GM12878 (cell line): ENCODE results near the gene PPIP5K2. TPM values are rescaled to one million over a fixed set of nuclear protein-coding genes. Genes with fewer than 3 reads are reported as not detected.

Experiments used
- ATAC-seq: fragments of 200-7000 bp; cut with Tn5 transposase; 3 replicates; pipeline ENCODE4 v1.9.1; 2020; ENCODE audit warnings: mild to moderate bottlenecking, moderate library complexity
- BruUV-seq: library from RNA; stranded (reverse); fragments of 400-500 nt; replicated peaks from 2 replicates; lab custom pipeline; 2021; lab: Mats Ljungman, UMichigan
- CTCF ChIA-PET: fragments of 300-600 bp; sonication (Branson Sonifier 250); formaldehyde crosslinking; extraction: SDS; loops from one replicate; lab custom pipeline; 2021; ENCODE audit warnings: inconsistent platforms; lab: Yijun Ruan, JAX
- POLR2A ChIA-PET: fragments of 350-600 bp; formaldehyde crosslinking; extraction: SDS; loops from one replicate; lab custom pipeline; 2021; ENCODE audit warnings: inconsistent platforms; lab: Charles Lee
- RAD21 ChIA-PET: fragments of 300-600 bp; sonication (Branson Sonifier 250); formaldehyde crosslinking; loops from one replicate; lab custom pipeline; 2023; ENCODE audit warnings: antibody characterized with exemption; ENCODE audit not compliant: unreplicated experiment; lab: Charles Lee
- SMC1A ChIA-PET: fragments of 300-600 bp; sonication (Branson Sonifier 250); formaldehyde crosslinking; loops from one replicate; lab custom pipeline; 2023; ENCODE audit not compliant: unreplicated experiment, uncharacterized antibody; lab: Charles Lee
- DNase-seq: peaks from one replicate; pipeline ENCODE4 v3.0.0-alpha.2; 2011; ENCODE audit warnings: low read depth, low spot score
- FAIRE-seq: peaks from 3 replicates; lab custom pipeline; 2011; peaks lifted over from hg19 to GRCh38; lab: Jason Lieb, UNC
- H2AFZ ChIP-seq: 2 replicates; pipeline ENCODE4 v1.6.0; 2011; ENCODE audit warnings: low read depth, low read length, control low read depth; ENCODE audit not compliant: control insufficient read depth
- H3K27ac ChIP-seq: 2 replicates; pipeline ENCODE4 v1.5.1; 2011; ENCODE audit warnings: control low read depth; ENCODE audit not compliant: control insufficient read depth, insufficient read depth
- H3K27me3 ChIP-seq, 2 experiments: replicated peaks in 1 of 2; 2 replicates each; pipeline versions ENCODE4 v1.6.0 to v1.6.1; 2011; ENCODE audit warnings: low read length in 1 of 2; ENCODE audit not compliant: control insufficient read depth in 2 of 2, insufficient read depth in 2 of 2
- H3K36me3 ChIP-seq, 2 experiments: 2 replicates each; pipeline ENCODE4 v1.5.1; 2011; ENCODE audit warnings: low read length in 1 of 2; ENCODE audit not compliant: control insufficient read depth in 2 of 2, insufficient read depth in 2 of 2
- H3K4me1 ChIP-seq: 2 replicates; pipeline ENCODE4 v1.6.1; 2011; ENCODE audit warnings: mild to moderate bottlenecking, low read length, moderate library complexity, mixed read lengths; ENCODE audit not compliant: control insufficient read depth, insufficient read depth
- H3K4me2 ChIP-seq: 2 replicates; pipeline ENCODE4 v1.6.0; 2011; ENCODE audit warnings: control low read depth; ENCODE audit not compliant: control insufficient read depth, insufficient read depth
- H3K4me3 ChIP-seq: fragments of 200-600 bp; sonication (generic); 2 replicates; pipeline ENCODE4 v1.5.1; 2016
- H3K79me2 ChIP-seq: 2 replicates; pipeline ENCODE4 v1.6.0; 2011; ENCODE audit warnings: low read length; ENCODE audit not compliant: control insufficient read depth, insufficient read depth
- H3K9ac ChIP-seq: 2 replicates; pipeline ENCODE4 v1.8.0; 2011; ENCODE audit warnings: low read length, control low read depth, mixed read lengths; ENCODE audit not compliant: control insufficient read depth, insufficient read depth
- H3K9me3 ChIP-seq: replicated peaks from 3 replicates; pipeline ENCODE4 v1.5.1; 2011; ENCODE audit warnings: mild to moderate bottlenecking, low read length; ENCODE audit not compliant: control insufficient read depth, insufficient read depth
- H4K20me1 ChIP-seq: 2 replicates; pipeline ENCODE4 v1.6.0; 2011; ENCODE audit not compliant: control insufficient read depth, insufficient read depth
- BHLHE40 ChIP-seq, 2 experiments: fragments of 450-650 bp in 1 of 2; IDR thresholded peaks; 2 replicates each; pipeline ENCODE4 v1.6.1; 2011 to 2017; ENCODE audit warnings: low read depth in 2 of 2, borderline replicate concordance in 1 of 2, improper control_type of control experiment in 1 of 2, low read length in 1 of 2, mild to moderate bottlenecking in 1 of 2
- CTCF ChIP-seq, 3 experiments: IDR thresholded peaks in 2 of 3; conservative IDR thresholded peaks in 1 of 3; 2 replicates each; pipeline ENCODE4 v1.5.1; 2011; ENCODE audit warnings: low read depth in 3 of 3, low read length in 3 of 3, mild to moderate bottlenecking in 3 of 3, control low read depth in 2 of 3, moderate library complexity in 2 of 3, inconsistent platforms in 1 of 3, mixed read lengths in 1 of 3; ENCODE audit not compliant: control insufficient read depth in 2 of 3, insufficient read depth in 1 of 3; ENCODE audit errors: extremely low read depth in 1 of 3
- E4F1 ChIP-seq: fragments of 450-650 bp; IDR thresholded peaks from 2 replicates; pipeline ENCODE4 v1.6.1; 2018; ENCODE audit warnings: borderline replicate concordance, mild to moderate bottlenecking; ENCODE audit not compliant: partially characterized antibody
- EP300 ChIP-seq, 2 experiments: fragments of 150-350 bp in 1 of 2; IDR thresholded peaks; 2 replicates each; pipeline ENCODE4 v1.6.1; 2011 to 2012; ENCODE audit warnings: low read depth in 2 of 2, low read length in 2 of 2, borderline replicate concordance in 1 of 2, improper control_type of control experiment in 1 of 2, inconsistent platforms in 1 of 2; ENCODE audit not compliant: control insufficient read depth in 1 of 2
- FOS ChIP-seq: IDR thresholded peaks from 3 replicates; pipeline ENCODE4 v1.6.1; 2011; ENCODE audit warnings: borderline replicate concordance; ENCODE audit not compliant: insufficient read length; ENCODE audit errors: extremely low read depth
- MLLT1 ChIP-seq: fragments of 450-650 bp; IDR thresholded peaks from 2 replicates; pipeline ENCODE4 v1.6.1; 2016; ENCODE audit warnings: mild to moderate bottlenecking
- PKNOX1 ChIP-seq: fragments of 450-650 bp; IDR thresholded peaks from 2 replicates; pipeline ENCODE4 v1.6.1; 2016; ENCODE audit warnings: mild to moderate bottlenecking
- POLR2AphosphoS2 ChIP-seq: IDR thresholded peaks from 2 replicates; pipeline ENCODE4 v1.6.1; 2011; ENCODE audit warnings: low read depth, mild to moderate bottlenecking, low read length, improper control_type of control experiment, moderate library complexity
- RAD21 ChIP-seq: IDR thresholded peaks from 2 replicates; pipeline ENCODE4 v1.6.1; 2011; ENCODE audit warnings: mild to moderate bottlenecking, low read depth, low read length, moderate library complexity; ENCODE audit not compliant: insufficient read depth
- SMC3 ChIP-seq: IDR thresholded peaks from 2 replicates; pipeline ENCODE4 v1.6.1; 2011; ENCODE audit warnings: low read length, improper control_type of control experiment, borderline replicate concordance
- WGBS: methylation state at CpG from one replicate; pipeline ENCODE4 v1.1.6; 2016; ENCODE audit warnings: low lambda C conversion rate; ENCODE audit not compliant: insufficient replicate concordance, insufficient coverage; ENCODE audit errors: missing lambda C conversion rate; 5-methylcytosine and 5-hydroxymethylcytosine counted together
- in situ Hi-C: fragments of 300-500 bp; cut with MboI; formaldehyde crosslinking; loops from 9 replicates; pipeline ENCODE4 v1.14.3; 2018; ENCODE audit warnings: mixed read lengths
- intact Hi-C: fragments of 100-400 bp; cut with micrococcal nuclease; formaldehyde crosslinking; loops from one replicate; pipeline ENCODE4 v1.14.2; 2022; ENCODE audit not compliant: unreplicated experiment
- polyA plus RNA-seq, 11 experiments: library from polyadenylated mRNA; depleted of rRNA in 4 of 11; unstranded in 6 of 11; stranded (reverse) in 5 of 11; fragments of >200 nt; fragmentation: Nextera tagmentation in 4 of 11; fragmentation: Illumina TruSeq in 1 of 11; extraction: Ambion mirVana in 4 of 11; extraction: Trizol in 1 of 11; gene quantifications; 1 replicate in 1 of 11; 2 replicates in 10 of 11; pipeline versions ENCODE4 v1.2.1 to v1.2.3, GENCODE V29; 2011 to 2016; ENCODE audit warnings: inconsistent platforms in 2 of 11, missing spikeins in 2 of 11, low read depth in 1 of 11
- total RNA-seq, 4 experiments: library from RNA; depleted of rRNA in 3 of 4; stranded (reverse); fragments of >200 nt in 3 of 4; fragmentation: Illumina TruSeq in 1 of 4; extraction: Trizol in 1 of 4; gene quantifications; 2 replicates each; pipeline versions ENCODE4 v1.2.1 to v1.2.3, GENCODE V29; 2013 to 2021
- TF ChIP-seq, protein P1 (sequence below): IDR thresholded peaks from 2 replicates; pipeline ENCODE4 v1.6.1; 2012; ENCODE audit warnings: low read depth, low read length, improper control_type of control experiment

Gene PPIP5K2
- total and polyA plus RNA-seq, 10 of the 15 experiments (the other 5 are each of a cell fraction or from before 2014, with no cell fraction given): 27.7 to 87.3 (median 58.6) TPM

- H3K79me2 ChIP-seq: no peaks in the 10 kb centered on the region
- CTCF ChIA-PET: interaction anchor here (0.6 to 4.8 kb wide), 53 partner anchors 9 to 688 kb away, joined by 3 to 45 read pairs (median 4); no protein-coding TSS in a partner anchor
- BruUV-seq: no TSS peak
- H3K4me1 ChIP-seq: no peaks in the 10 kb centered on the region
- no peaks in the 10 kb centered on the region for H4K20me1 ChIP-seq
- no peak overlapping the region; the same call in 1 of the 2 replicates for H2AFZ ChIP-seq
- no peak overlapping the region for H3K4me3 ChIP-seq
- peak; percentile 16 for DNase-seq
- H3K4me2 ChIP-seq: no peak overlapping the region
- no peak overlapping the region for H3K27ac ChIP-seq
- H3K9ac ChIP-seq: no peak overlapping the region
- no peaks in the 10 kb centered on the region for H3K36me3 ChIP-seq
- intact Hi-C loops: loop anchor here (2.0 to 10.0 kb wide), 4 partner anchors 182 to 690 kb away; no protein-coding TSS in a partner anchor
- 48% methylated on average over 9 of the region's 11 CpGs for WGBS
- peak; percentile 96 for ATAC-seq
- RAD21 ChIA-PET: interaction anchor here (0.6 to 2.9 kb wide), 17 partner anchors 9 to 687 kb away, joined by 3 to 14 read pairs (median 3); partner anchors contain the start of genes GIN1 and PPIP5K2
- no peak for TF ChIP-seq PKNOX1
- TF ChIP-seq E4F1: no peak
- TF ChIP-seq EP300 (IDR thresholded peaks at IDR 0.05; ENCODE audit: borderline replicate concordance in 1 of 2, control insufficient read depth in 1 of 2, low read depth in 2 of 2, low read length in 2 of 2): no peak
- TF ChIP-seq CTCF (IDR thresholded peaks at IDR 0.05 in 2 of 3, conservative IDR thresholded peaks at IDR 0.05 in 1 of 3; ENCODE audit: control insufficient read depth in 2 of 3, extremely low read depth in 1 of 3, insufficient read depth in 1 of 3, low read depth in 3 of 3, low read length in 3 of 3): peak; percentile 70 to 85 (median 82)
- peak; percentile 84 for TF ChIP-seq RAD21
- peak in 1 of 2 experiments; percentile 38; a peak in 1 of 4 replicates for TF ChIP-seq BHLHE40 (IDR thresholded peaks at IDR 0.05; ENCODE audit: borderline replicate concordance in 1 of 2, low read depth in 2 of 2, low read length in 1 of 2)
- TF ChIP-seq, protein P1, sequence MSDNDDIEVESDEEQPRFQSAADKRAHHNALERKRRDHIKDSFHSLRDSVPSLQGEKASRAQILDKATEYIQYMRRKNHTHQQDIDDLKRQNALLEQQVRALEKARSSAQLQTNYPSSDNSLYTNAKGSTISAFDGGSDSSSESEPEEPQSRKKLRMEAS: no peak
- no peak for TF ChIP-seq POLR2AphosphoS2
- no peak for TF ChIP-seq MLLT1
- no peak for TF ChIP-seq FOS
- TF ChIP-seq SMC3: peak; percentile 62
- SMC1A ChIA-PET: interaction anchor here (0.8 to 2.8 kb wide), 15 partner anchors 8 to 442 kb away, joined by 3 to 15 read pairs (median 4); no protein-coding TSS in a partner anchor
- H3K9me3 ChIP-seq: no peaks in the 10 kb centered on the region
- POLR2A ChIA-PET: no interaction called here
- in situ Hi-C loops: no loop called here
- H3K27me3 ChIP-seq: no peaks in the 10 kb centered on the region
- FAIRE-seq: peak; percentile 99
Measured at GRCh38 chr5:103224118-103224893, 104.2 kb downstream of the PPIP5K2 start.
